Activated CD8-positive, alpha-beta memory T cell treated with anti-CD3 and anti-CD28 coated beads for 48 hours (primary cell): Measurements from ENCODE around the gene NUP58.

Source experiments
- DNase-seq, 3 experiments: peaks; one replicate each; pipeline ENCODE4 v3.0.0-alpha.2; 2020; ENCODE audit warnings: low read depth in 2 of 3, low spot score in 2 of 3

Gene NUP58

DNA sequence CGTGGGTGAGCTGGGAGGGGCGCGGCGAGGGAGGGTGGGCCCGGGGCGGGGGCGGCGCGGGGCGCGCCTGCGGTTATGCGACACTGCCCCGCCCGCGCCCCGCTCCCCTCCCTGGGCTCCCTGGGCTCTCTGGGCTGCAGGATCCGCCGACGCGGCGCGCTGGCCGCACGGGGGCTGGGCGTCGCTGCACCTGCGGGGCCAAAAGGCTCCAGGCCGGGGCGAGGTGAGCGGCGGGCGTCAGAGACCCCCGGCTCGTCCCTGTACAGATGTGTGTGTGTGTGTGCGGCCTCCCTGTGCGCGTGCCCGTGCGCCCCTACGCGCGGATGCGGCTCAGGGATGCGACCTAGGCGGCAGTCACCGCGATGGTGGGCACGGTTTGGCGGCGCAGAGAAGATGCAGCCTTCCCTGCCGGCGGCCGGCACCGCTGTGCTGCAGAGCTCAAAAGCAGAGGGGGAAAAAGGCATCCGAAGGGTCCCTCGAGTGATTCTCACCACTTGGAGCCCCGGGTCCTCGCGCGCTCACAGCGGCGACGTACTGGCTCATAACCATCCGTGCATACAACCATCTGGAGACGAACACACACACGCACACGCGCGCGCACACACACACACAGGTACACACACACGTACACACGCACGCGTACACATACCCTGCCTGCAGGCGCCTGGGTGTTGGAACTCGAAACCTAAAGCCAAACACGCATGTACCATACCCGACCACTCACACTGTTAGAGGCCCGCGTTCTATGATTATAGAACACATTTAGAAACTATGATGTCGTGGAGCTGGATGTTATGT, 71.1 kb downstream of the NUP58 start:
- no peak for DNase-seq

DNA sequence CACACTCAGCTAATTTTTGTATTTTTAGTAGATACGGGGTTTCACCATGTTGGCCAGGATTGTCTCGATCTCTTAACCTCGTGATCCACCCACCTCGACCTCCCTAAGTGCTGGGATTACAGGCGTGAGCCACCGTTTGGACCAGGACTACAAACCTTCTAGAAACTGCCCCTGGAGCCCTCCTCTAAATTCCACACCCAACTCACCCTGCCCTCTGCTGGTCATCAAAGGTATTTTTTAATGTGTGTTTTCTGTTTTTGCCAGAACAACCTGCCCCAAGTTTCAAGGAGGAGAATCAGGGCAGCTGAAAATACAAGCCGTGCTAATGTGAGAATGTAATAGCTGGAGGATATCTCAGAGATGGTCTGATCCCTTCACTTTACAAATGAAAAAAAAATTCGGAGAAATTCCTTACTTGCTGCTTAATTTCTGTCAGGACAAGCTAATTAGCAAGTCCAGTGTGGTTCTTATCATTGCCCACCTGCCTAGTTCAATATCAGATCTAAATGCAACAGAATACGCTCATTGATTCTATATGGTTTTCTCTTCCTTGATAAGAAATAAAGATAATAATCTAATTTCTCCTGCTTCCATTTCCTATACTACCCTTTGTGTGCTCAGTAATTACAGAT, 74.4 kb downstream of the NUP58 start:
- DNase-seq = peak in 1 of 3 experiments; percentile 8

GRCh38 chr13:25377244-25377962, 76.0 kb downstream of the NUP58 start:
- DNase-seq = no peak

DNA sequence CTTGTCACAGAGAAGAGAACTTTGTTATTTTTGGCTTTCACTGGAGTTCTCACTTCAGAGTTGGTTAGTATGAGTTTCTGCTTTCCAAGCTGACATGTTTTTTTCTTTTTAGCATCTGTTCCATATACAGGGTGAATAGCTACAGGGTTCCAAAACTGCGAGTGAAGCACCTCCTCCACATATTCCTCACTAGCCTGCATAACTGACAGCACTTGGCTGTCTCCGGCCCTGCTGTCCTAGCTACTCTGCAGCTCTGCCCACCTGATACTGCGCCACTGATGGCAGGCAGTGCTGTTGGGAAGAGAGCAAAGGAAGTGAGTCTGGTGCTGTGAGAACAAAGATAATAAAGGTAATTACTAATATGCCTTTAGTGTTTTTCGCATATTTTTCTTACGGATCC, 77.1 kb downstream of the NUP58 start:
- DNase-seq = no peak

DNA sequence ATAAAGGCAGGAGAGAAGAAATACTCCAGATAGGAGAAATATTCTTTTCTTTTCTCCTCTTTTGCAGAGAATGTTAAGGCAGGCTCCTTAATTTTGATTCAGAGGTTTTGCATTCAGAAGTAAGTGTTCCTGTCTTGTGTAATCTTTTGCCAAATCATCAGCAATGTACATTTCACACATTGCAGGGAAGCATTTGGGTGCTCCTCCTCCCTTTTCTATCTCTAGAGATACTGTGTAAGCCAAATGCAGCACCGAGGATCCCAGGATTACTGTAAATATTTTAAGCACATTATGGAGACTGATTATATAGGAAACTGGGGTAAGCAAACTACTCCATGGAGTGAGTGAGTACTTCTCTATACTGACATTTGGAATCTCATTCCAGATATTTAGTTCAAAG, 77.6 kb downstream of the NUP58 start:
- DNase-seq = no peak

DNA sequence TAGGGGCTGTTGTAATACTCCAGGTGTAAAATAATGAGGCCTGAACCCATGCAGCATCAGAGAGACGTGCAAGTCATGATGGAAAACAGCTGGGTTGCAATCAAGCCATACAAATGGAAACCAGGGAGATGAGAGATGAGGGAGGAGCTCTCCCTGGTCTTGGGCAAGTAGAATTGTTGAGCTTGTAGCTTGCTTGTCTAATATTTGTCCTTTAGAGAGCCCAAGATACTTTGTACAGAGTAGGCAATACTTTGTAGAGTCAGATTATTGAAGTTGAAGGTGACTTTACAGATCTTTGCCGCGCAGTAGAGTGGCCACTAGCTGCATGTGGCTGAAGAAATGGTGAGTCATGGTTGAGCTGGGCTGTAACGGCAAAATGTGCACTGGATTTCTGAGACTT, 78.7 kb downstream of the NUP58 start:
- no peak for DNase-seq

- no peak for DNase-seq
Measured at GRCh38 chr13:25380741-25381324, 79.4 kb downstream of the NUP58 start.

GRCh38 chr13:25384758-25385410, 83.5 kb downstream of the NUP58 start:
- no peak for DNase-seq

GRCh38 chr13:25391932-25392331, 90.5 kb downstream of the NUP58 start:
- no peak for DNase-seq
